SK-N-SH treated with all-trans-retinoic acid at 6 μM for 48 hours (cell line): ENCODE results near the gene RAMP2.

ENCODE experiments used
- ARNTL ChIP-seq: fragments of 450-650 bp; formaldehyde crosslinking; IDR thresholded peaks from 2 replicates; pipeline ENCODE4 v1.5.0; 2020; ENCODE audit warnings: low read depth, mild to moderate bottlenecking, moderate library complexity, borderline replicate concordance
- GLIS3 ChIP-seq: fragments of 250-450 bp; sonication (Bioruptor Pico); IDR thresholded peaks from 2 replicates; pipeline ENCODE4 v1.5.0; 2020; ENCODE audit warnings: mild to moderate bottlenecking, moderate library complexity
- ISL1 ChIP-seq: fragments of 250-450 bp; sonication (Bioruptor Pico); IDR thresholded peaks from 2 replicates; pipeline ENCODE4 v2.1.2; 2022; ENCODE audit warnings: mild to moderate bottlenecking, moderate library complexity
- OSR1 ChIP-seq: fragments of 250-450 bp; sonication (Bioruptor Pico); IDR thresholded peaks from 2 replicates; pipeline ENCODE4 v1.8.0; 2022; ENCODE audit warnings: moderate library complexity, mild to moderate bottlenecking, inconsistent platforms
- PPARA ChIP-seq: fragments of 250-450 bp; sonication (Bioruptor Pico); IDR thresholded peaks from 2 replicates; pipeline ENCODE4 v1.5.0; 2020; ENCODE audit warnings: mild to moderate bottlenecking, borderline replicate concordance
- SNAI2 ChIP-seq: fragments of 250-450 bp; sonication (Bioruptor Pico); IDR thresholded peaks from 2 replicates; pipeline ENCODE4 v1.5.0; 2020; ENCODE audit warnings: mild to moderate bottlenecking, moderate library complexity
- TOX ChIP-seq: fragments of 250-450 bp; sonication (Bioruptor Pico); IDR thresholded peaks from 2 replicates; pipeline ENCODE4 v1.8.0; 2021; ENCODE audit warnings: mild to moderate bottlenecking, moderate library complexity, borderline replicate concordance
- ZC3H10 ChIP-seq: fragments of 250-450 bp; sonication (Bioruptor Pico); IDR thresholded peaks from 2 replicates; pipeline ENCODE4 v1.5.1; 2021; ENCODE audit warnings: mild to moderate bottlenecking, moderate library complexity
- ZFP3 ChIP-seq: fragments of 250-450 bp; sonication (Bioruptor Pico); IDR thresholded peaks from 2 replicates; pipeline ENCODE4 v1.5.0; 2020; ENCODE audit warnings: mild to moderate bottlenecking, moderate library complexity
- ZFP30 ChIP-seq: fragments of 450-650 bp; formaldehyde crosslinking; IDR thresholded peaks from 2 replicates; pipeline ENCODE4 v1.5.0; 2022; ENCODE audit warnings: mild to moderate bottlenecking, moderate library complexity
- TF ChIP-seq, protein P1 (sequence below): fragments of 250-450 bp; sonication (Bioruptor Pico); IDR thresholded peaks from 2 replicates; pipeline ENCODE4 v1.5.1; 2020; ENCODE audit warnings: low read depth, mild to moderate bottlenecking, moderate library complexity
- TF ChIP-seq, protein P2 (sequence below): fragments of 250-450 bp; sonication (Bioruptor Pico); IDR thresholded peaks from 2 replicates; pipeline ENCODE4 v1.8.0; 2020; ENCODE audit warnings: mild to moderate bottlenecking, moderate library complexity, borderline replicate concordance

DNA sequence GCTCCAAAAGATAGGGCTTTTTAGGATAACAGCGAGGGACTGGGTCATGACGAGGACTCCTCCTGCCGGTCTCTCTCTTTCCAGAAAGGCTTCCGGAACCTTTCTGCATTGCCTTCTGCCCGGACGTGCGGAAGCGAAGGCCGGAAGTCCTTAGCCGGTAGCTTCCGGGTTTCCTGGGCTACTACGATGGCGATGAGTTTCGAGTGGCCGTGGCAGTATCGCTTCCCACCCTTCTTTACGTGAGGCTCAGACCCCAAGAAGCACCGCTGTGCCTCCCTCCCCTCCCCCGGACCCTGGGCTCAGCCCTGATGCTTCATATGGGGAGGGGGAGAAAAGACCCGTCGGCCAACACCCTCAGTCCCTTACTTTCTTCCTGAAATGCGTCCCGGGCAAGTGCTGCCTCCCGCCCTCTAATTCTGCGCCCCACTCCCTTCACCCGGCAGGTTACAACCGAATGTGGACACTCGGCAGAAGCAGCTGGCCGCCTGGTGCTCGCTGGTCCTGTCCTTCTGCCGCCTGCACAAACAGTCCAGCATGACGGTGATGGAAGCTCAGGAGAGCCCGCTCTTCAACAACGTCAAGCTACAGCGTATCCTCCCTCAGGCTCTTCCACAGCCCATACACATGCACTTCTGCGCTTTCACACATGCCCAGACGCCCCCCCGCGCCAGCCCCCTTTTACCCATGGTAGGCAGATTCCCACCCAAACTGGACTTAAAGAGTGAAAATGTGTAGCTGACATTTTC is 12.4 kb downstream of the RAMP2 start, which contains the start of gene VPS25:
- TF ChIP-seq ZFP3 (CRISPR knock-in tag) (no peak), ARNTL (CRISPR knock-in tag) (no peak), GLIS3 (CRISPR knock-in tag) (no peak), ZFP30 (no peak), ZC3H10 (no peak), PPARA (CRISPR knock-in tag) (no peak), OSR1 (CRISPR knock-in tag) (no peak), TOX (CRISPR knock-in tag) (no peak), ISL1 (no peak), SNAI2 (CRISPR knock-in tag) (no peak)
- TF ChIP-seq, protein P1, sequence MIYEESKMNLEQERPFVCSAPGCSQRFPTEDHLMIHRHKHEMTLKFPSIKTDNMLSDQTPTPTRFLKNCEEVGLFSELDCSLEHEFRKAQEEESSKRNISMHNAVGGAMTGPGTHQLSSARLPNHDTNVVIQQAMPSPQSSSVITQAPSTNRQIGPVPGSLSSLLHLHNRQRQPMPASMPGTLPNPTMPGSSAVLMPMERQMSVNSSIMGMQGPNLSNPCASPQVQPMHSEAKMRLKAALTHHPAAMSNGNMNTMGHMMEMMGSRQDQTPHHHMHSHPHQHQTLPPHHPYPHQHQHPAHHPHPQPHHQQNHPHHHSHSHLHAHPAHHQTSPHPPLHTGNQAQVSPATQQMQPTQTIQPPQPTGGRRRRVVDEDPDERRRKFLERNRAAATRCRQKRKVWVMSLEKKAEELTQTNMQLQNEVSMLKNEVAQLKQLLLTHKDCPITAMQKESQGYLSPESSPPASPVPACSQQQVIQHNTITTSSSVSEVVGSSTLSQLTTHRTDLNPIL (CRISPR knock-in tag), result no peak
- TF ChIP-seq, protein P2, sequence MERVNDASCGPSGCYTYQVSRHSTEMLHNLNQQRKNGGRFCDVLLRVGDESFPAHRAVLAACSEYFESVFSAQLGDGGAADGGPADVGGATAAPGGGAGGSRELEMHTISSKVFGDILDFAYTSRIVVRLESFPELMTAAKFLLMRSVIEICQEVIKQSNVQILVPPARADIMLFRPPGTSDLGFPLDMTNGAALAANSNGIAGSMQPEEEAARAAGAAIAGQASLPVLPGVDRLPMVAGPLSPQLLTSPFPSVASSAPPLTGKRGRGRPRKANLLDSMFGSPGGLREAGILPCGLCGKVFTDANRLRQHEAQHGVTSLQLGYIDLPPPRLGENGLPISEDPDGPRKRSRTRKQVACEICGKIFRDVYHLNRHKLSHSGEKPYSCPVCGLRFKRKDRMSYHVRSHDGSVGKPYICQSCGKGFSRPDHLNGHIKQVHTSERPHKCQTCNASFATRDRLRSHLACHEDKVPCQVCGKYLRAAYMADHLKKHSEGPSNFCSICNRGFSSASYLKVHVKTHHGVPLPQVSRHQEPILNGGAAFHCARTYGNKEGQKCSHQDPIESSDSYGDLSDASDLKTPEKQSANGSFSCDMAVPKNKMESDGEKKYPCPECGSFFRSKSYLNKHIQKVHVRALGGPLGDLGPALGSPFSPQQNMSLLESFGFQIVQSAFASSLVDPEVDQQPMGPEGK, result no peak
